Stimulated activated CD8-positive, alpha-beta memory T cell treated with anti-CD3 and anti-CD28 coated beads, Interleukin-15, amount 100 ng/mL, for 24 hours (primary cell): Measurements from ENCODE around the gene GATA5.

ENCODE experiments used
- DNase-seq: peaks from one replicate; pipeline ENCODE4 v3.0.0-alpha.2; 2020; ENCODE audit warnings: low read depth

The GATA5 gene

DNA sequence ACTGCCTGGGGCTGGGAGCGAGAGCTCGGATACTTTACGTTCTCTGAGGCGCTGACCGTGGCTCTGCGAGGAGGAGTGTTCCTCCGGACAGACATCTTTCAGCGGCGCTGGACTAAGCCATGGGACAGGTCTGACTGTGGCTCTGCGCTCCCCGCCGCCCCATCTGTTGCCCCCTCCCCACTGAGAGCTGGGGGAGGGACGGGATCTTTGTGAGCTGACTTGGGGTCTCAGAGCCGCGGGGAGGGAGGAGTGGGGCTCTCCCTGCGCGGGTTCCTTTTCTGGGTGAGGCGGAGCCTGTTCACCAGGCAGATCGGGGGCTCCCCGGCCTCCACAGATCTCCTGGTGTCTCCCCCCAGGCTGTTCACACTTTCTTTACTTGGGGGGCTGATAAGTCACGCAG is 11.3 kb upstream of the GATA5 start:
- DNase-seq, result no peak

DNA sequence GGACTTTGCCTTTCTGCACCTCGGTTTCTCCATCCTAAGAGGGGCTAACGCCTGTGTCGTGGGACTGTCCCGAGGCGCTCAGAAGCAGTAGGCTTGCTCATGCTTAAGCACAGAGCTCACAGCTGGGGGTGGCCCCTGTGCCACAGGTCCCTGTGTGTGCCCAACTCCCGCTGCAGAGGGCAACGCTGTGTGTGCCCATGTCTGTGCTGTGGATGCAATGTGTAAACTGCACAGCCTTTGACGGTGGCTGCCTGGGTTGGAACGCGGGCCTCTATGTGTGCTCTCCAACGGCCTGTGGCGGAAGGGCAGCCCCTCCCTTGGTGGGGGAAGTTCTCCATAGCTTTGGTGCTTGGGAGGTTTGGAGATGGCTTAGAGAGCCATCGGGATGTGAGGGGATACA is 10.7 kb upstream of the GATA5 start:
- no peak for DNase-seq

DNA sequence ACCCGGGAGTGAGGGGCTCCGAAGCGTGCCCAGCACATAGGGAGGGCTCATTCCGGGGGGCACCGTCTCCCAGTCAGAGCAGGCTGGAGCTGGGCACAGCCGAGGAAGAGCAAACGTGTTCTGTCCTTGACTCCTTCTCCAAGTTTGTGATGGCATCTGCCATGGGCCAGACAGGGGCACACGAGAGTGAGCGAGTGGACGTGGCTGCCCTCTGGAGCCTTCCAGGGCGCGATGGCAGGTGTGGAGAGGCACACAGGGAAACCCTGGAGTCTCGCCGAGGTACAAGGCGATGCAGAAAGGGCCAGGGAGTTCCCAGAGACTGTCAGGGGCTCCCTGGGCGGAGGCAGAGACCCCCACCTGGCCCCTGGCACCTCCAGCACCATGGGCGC is 9.9 kb upstream of the GATA5 start:
- DNase-seq, result no peak

DNA sequence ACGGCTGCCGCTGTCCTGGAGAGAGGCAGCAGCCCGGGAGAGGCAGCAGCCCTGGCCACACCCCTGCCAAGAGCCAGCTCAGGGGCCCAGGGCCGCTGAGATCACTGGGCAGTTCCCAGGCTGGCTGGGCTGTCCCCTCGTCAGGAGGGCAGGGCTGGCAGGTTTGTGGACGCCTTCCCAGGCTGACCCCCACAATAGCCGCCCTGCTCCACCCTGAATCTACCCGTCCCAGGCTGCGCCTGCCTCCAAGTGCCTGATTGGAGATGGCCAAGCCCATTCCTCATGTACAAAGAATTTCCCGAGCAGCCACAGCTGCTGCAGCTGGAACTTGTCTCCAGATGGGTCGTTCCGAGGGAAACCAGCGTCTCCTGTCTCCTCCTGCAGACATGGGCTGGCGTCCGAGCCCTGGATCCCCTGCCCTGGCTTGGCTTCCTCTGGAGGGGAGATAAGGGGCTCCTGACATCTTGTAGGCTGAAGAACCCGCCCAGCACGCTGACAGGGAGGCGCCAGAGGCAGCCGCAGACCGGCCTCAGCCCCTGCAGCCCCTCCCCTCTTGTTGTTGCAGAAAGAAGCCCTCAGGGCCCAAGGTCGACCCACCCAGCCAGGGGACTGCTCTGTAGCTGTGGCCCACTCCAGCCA is 9.4 kb upstream of the GATA5 start:
- no peak for DNase-seq

DNA sequence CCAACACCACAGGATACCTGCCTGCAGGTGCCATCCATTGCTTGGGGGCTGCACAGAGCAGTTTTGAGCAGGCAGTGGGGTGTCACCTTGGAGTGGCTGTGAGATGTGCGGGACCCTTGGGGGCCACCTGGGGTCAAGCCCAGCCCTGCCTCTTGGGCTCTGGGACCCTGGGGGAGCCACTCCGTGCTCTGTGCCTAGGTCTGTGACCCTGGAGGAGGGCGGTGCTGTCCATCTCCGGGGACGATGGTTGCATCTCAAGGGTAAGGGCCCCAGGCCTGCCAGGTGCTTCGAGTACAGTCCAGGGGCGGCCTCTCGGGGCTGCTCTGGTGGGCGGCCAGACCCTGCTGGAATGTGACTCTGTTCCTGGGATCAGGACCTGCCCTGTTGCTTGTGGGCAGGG is 8.7 kb upstream of the GATA5 start:
- DNase-seq, result no peak

DNA sequence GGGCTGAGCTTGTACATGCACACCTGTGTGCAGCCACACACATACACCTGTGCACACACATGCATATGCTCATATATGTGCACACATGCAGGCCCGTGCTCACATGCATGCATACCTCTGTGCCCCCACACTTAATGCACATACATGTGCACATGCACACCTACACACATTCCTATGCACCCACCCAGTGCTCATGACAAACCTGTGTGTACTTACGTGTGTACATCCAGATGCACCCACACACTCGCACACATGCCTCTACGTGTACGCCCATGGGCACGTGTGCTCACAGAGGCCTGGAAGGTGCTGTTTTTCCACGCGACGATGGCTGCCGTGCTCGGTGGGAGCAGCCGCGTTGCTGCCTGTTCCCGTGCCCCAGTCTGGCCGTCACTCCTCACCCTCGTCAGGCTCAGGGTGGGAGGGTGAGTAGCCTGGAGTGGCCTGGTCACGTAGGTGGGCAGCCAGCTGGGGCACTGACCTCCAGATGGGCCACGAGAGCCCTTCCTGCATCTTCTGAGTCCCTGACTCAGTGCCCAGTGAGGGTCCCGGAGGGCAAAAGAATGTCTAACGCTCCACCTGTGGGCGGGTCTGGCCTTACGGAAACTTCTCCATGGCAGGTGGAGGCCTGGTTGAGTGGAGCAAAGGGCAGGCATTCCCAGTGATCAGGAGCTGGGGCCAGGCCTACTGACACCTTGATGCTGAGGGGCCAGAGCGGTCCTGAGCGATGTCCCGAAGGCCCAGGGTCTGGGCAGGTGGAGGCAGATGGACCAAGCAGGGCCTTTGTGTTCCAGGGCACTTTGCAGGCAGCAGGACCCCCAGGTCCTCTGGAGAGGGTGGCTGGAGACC is 8.0 kb upstream of the GATA5 start:
- no peak for DNase-seq

DNA sequence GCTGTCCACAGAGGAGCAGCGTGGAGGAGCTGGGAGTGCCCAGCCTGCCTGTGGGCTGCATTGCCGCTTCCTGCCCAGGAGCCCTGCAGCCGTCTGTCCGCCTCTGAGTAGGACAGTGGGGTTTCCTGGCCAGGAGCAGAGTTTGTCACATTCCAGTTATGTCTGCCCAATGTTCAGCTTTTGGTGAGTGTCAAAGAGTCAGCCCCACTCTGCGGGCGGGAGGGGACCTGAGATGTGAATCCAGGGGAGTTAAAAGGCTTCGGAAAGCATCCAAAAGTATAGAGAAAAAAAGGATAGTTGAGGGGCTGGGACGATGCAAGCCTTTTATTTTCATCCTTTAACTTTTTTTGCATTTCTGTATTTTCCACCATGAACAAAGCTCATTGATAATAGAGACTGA is 7.2 kb upstream of the GATA5 start:
- no peak for DNase-seq

DNA sequence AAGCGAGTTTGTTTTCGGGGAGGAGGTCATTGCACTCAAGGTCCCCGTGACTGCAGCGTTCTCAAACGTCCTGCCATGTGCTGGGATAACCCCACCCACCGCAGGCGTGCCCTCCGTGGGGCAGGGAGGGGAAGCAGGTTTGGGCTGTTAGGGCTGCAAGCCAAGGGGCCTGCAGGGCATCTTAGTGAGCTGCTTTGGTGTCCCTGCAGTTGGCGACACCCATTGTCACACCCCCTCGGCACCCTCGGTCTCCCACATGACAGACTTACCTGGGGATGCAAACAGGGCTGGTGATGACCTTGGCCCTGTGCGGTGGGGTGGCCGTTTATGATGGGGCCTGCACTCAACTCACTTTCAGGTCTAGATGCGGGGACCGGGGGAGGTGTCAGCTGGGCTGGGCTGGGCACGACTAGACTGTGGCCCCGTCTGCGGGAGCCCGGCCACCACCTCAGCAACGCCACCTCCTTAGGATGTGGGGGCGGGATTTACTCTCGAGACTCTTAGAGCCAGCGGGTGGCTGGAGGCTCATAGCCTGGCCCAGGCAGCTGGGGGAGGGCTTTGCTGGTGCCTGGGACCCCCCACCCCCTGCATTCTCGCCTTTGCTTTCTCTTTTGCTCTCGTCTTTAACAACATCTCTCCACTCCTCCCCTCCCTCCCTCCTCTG is 6.5 kb upstream of the GATA5 start:
- no peak for DNase-seq

DNA sequence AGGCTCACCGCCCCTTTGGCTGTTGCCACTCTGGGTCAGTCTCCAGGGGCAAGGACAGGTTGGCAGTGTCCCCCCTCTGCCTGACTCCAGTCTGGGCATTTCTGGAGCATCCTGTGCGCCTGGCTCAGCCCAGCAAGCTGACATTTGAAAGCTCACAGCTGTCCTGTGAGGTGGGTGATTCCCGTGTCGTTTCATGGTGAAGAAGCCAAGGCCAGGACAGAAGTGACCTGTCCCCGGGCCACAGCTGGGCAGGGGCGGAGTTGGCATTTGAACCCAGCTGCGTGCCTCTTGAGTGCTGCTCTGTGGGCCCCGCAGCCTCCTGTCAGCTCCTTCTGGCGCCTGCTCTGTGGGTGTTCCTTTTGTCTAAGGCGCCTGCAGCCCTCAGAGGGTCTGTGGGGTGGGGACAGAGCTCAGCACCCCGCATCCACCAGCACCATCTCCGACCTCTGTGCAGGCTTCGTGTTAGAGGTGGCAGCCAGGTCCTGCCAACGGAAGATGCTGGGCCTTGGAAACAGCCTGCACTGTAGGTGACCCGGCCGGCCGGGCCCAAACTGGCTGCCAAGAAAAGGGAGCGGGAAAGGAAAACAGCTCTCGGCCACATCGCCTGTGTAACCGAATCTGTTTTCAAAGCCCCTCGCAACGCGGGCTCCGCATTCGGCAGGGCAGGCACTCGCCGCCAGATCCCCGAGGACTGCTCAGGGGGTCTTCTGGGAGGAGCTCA is 5.8 kb upstream of the GATA5 start:
- no peak for DNase-seq

DNA sequence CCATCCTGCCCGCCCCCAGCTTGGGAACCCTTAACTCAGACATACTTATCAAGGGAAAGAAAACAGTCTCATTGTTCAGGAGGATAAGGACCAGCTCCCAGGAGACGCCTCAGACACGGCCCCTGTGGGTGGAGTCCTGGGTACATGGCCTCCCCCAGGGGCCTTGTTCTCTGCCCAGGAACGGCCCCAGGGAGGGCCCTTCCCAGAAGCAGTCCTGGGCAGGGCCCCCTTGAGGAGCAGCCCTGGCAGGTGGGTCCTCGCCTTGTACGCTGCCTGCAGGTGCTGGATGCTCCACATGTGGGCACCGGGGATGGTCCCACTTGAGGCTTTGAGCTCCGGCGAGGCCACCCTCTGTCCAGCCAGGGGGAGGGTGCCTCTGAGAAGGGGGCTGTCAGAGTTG is 4.5 kb upstream of the GATA5 start:
- no peak for DNase-seq

DNA sequence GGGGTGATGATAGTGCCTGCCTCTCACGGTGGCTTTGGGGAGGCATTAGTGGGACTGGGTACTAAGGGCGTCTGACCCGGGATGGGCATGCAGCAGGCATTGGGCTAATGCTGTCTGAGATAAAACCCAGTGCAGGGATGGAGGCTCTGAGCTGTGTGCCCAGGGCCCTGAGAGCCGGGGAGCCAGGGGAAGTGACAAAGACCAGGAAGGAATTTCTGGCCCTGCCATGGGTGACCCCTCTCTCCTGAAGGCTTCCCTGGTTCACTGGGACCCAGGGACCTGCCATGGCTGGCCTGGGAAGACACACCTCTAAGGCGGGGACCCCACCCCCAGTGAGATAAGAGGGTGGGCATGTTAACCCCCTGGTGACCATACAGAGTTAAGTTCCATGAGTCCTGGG is 3.9 kb upstream of the GATA5 start:
- DNase-seq, result no peak

DNA sequence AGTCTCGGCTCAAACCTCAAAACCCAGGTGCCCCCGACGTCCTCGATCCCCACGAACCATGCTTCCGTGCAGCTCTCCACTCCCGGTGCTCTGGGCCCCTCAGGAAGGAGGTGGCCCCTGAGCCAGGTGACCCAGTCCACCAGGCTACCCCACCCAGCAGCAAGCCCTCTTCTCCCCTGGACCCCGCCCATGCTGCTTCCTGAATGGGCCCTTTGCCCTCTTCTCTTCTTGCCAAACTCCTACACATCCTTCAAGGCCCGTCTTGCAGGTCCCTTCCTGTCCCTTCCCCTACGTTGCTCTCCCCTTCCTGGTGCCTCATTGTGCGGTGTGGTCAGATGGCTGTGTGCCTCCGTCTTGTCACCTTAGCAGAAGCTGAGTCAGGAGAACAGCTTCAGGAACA is 3.4 kb upstream of the GATA5 start:
- DNase-seq, result no peak

DNA sequence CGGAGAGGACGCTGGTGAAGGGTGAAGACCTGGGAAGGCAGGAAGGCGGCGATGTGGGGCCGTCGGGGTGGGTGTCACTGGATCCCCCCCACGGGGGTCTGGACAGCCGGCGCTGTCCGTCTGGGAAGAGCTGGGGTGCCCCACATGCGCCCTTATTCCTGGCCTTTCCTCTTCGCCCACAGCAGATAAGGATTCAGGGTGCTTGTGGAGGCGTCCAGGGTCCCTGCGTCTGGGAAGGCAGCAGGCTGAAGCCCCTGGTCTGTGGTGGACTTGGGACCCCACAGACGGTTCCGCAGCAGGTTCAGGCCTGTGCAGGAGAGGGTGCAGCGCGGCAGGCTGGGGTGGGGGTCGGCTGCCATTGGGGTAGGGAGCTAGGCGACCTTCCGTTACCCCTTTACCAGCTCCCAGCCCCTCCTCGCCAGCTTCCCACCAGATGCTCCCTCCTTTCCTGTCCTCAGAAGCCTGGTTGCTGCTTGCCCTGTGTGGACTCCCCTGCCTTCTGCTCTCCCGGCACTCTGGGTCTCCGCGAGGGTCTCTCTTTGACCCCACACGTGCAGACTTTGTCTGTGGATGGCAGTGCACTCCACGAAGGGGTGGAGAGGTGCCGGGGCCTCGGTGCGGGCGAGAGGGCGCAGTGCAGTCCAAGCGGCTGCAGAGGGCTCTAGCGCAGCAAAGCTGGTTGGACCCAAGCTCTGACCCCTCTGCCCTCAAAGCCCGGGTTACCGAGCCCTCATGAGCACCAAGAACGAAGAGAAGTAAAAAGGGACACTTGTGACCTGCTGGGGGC is 2.1 kb upstream of the GATA5 start:
- DNase-seq, result no peak

DNA sequence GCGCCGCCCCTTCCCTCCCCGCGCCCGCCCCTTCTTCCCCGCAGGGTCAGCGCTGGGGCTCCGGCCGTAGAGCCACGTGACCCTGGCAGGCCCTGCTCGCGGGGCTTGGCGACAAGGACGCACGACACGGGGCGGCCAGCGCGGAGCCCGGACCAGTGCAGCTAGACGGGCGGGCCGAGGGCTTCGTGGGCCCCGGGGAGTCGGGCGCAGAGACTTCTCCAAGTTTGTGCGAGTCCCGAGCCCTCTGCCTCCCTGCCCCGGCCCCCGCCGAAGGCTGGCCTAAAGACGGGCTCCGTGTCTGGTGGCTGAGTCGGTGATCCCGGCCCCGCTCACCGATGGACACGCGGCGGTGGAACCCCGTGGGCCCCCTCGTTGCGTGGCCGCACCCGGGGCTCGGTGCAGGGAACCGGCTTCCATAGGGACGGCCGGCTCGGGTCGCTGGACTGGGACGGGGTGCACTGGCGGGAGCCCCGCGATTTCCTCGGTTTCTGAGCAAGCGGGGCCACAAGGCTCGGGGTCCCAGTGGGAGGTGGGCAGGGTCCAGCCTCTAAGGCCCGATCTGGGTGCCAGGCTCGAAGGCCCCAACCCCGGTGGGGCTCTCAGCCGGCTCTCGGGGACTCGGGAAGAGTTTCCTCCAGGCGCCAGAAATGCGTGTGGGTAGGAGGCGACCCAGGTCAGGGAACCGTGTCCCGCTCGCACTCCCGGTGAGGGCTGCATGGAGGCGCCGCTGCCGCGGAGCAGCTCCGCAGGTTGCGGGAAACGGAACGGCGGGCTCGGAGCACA is 452 bp upstream of the GATA5 start:
- no peak for DNase-seq

DNA sequence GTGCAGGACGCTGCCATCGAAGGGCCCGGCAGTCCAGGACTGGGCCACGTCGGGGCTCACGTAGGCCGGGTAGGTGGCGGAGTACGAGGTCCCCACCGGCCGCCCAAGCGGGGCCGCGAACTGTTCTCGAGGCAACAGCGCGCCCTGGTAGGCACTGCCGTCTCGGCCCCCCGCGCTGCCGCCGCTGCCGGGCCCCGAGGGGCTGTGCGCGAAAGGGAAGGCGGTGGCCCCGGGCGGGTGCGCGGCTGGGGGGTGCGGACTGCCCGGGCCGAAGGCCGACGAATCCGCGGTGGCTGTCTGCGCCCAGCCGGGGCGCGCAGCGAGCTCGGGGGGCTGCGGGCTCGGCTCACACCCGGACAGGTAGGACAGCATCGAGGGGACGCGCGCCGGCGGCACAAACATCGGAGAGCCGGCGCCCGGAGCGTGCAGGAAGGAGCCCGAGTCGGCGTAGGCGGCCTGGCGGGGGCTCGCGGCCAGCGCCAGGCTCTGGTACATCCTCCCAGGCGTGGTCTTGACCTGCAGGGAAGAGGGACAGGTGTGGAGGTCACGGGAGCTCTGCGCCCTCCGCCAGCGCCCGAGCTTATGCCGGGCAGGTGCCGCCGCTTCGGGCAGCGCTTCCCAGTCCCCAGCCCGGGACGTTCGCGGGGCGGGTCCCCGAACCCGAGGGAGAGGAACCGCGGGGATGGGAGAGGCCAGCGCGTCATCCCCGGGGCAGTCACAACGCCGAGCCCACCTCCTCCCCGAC is 596 bp downstream of the GATA5 start:
- DNase-seq, result no peak

DNA sequence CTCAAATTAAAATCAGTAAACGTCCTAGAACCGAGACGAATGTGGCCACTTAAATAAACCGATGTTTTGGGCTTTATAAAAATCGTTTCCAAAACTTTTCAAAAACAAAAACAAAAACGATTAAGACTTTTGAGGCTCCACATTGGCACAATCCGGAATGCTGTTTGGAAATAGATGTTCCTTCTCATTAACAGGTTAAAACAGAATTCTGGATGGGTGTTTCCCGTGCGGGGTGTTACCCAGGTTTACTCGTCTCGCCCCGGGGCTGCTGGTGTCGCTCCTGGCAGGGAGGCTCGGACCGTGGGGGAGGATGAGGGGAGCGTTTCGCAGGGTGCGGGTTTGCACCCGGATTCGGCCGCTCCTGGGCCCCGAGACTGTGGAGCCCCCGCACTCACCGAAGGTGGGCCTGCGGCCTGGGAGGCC is 1.2 kb downstream of the GATA5 start:
- DNase-seq, result no peak

DNA sequence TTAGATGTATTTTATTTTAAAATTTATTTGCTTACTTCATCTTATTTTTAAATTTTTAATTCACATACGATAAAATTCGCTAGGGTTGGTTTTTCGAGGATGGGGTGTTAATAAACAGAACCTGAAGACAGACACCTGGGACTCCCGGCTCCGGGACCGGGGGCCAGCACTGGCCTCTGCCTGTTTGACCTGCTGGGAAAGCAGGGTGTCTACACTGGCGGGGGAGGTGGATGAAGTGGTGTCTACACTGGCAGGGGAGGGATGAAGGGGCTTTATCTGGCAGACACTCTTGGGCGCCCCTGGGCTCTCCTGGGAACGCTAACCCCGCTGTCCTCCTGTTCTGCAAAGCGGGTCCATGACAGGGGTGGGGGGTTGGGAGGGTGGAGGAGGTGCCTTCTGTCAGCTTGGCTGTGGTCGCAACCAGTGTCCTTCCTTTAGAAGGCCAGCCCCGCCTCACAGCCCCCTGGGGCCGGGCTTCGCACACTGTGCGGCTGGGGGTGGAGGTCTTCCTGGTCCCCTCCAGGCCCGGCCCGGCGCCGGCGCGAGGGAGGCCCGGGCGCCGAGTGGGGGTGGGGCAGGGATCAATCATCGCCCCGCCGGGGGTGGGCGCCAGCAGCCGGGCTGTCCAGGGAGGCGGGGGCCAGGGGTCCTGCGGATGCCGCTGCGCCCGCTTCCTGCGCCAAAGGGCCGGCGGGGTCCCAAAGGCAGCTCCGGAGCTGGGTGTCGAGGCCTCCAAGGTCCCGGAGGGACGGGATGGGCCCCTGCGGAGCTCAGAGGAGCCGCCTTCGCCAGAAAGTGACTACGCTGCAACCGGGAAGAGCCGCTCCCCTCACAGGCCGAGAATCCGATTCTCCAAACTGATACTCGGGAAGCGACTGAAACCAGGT is 1.8 kb downstream of the GATA5 start:
- DNase-seq, result no peak

DNA sequence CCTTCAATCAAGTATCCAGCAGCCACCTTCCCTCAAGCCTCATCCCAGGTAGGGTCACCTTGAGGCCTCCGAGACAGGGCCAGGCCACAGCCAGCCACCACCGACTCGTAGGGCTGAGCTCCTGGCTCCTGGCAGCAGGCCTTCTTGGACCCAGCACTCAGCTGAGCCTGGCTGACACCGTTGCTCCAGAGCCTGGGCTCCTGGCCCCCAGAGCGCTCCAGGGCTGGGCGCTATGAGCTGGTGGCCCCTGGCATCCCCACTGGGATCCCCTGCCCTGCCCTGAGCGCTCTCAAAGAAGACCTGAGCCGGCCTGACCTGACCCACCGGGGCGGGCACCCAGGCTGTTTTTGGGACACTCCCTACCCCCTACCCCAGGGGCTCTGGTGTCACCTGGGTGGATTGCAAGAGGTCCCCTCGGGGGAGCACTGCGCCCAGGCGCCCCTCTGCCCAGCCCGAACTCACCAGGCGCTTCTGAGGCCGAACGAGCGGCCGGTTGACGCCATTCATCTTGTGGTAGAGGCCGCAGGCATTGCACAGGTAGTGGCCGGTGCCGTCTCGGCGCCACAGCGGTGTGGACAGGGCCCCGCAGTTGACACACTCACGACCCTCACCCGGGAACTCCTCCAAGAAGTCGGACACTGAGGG is 2.7 kb downstream of the GATA5 start:
- DNase-seq, result no peak
